GM19043 (cell line): ENCODE results near the gene HOXC5.

Source experiments
- ATAC-seq: cut with Tn5 transposase; IDR thresholded peaks from one replicate; pipeline ENCODE4 v1.9.1; 2021; ENCODE audit warnings: low read depth; ENCODE audit not compliant: unreplicated experiment

Gene HOXC5

GRCh38 chr12:53995378-53996239, 37.2 kb upstream of the HOXC5 start:
- ATAC-seq: no peak

- no peak for ATAC-seq
Measured at GRCh38 chr12:53996240-53997203, 36.3 kb upstream of the HOXC5 start.

GRCh38 chr12:53997204-53998109, 35.4 kb upstream of the HOXC5 start:
- no peak for ATAC-seq

GRCh38 chr12:53998110-53998899, 34.5 kb upstream of the HOXC5 start:
- no peak for ATAC-seq

GRCh38 chr12:53998900-53999236, 34.0 kb upstream of the HOXC5 start:
- no peak for ATAC-seq

- ATAC-seq: no peak
Measured at GRCh38 chr12:53999559-54000115, 33.2 kb upstream of the HOXC5 start.

- no peak for ATAC-seq
Measured at GRCh38 chr12:54000116-54001114, 32.4 kb upstream of the HOXC5 start, which contains the start of gene HOXC9. Gene HOXC9 (plus strand): TSS chr12:54000161. CDS start chr12:54000189, 28 bp downstream.

- ATAC-seq: no peak
Measured at GRCh38 chr12:54001283-54002187, 31.3 kb upstream of the HOXC5 start.

- no peak for ATAC-seq
Measured at GRCh38 chr12:54002278-54002914, 30.5 kb upstream of the HOXC5 start.

GRCh38 chr12:54002915-54003389, 29.9 kb upstream of the HOXC5 start:
- no peak for ATAC-seq

- no peak for ATAC-seq
Measured at GRCh38 chr12:54003625-54004024, 29.2 kb upstream of the HOXC5 start.

- no peak for ATAC-seq
Measured at GRCh38 chr12:54004063-54004840, 28.6 kb upstream of the HOXC5 start.

- no peak for ATAC-seq
Measured at GRCh38 chr12:54004841-54005530, 27.9 kb upstream of the HOXC5 start.

GRCh38 chr12:54005531-54005852, 27.4 kb upstream of the HOXC5 start:
- no peak for ATAC-seq

- ATAC-seq: no peak
Measured at GRCh38 chr12:54005853-54006558, 26.8 kb upstream of the HOXC5 start.
